Large intestine (tissue), 3 donors: Measurements from ENCODE around the gene HPCA. TPM values are rescaled to one million over a fixed set of nuclear protein-coding genes. Genes with fewer than 3 reads are reported as not detected.

ENCODE experiments used
- DNase-seq, 2 donors: peaks; one replicate each; pipeline versions ENCODE4 v3.0.0 to v3.0.0-alpha.2; 2013
- H3K27ac ChIP-seq: one replicate; pipeline ENCODE4 v1.5.1; 2013; ENCODE audit warnings: low read length
- H3K27me3 ChIP-seq: 2 replicates; pipeline ENCODE4 v1.6.1; 2013; ENCODE audit warnings: low read length; ENCODE audit not compliant: control insufficient read depth, insufficient read depth
- H3K36me3 ChIP-seq: 2 replicates; pipeline ENCODE4 v1.6.1; 2013; ENCODE audit warnings: low read length; ENCODE audit not compliant: control insufficient read depth, insufficient read depth
- H3K4me1 ChIP-seq: one replicate; pipeline ENCODE4 v1.6.1; 2013; ENCODE audit warnings: low read length; ENCODE audit not compliant: control insufficient read depth, insufficient read depth
- H3K4me3 ChIP-seq: one replicate; pipeline ENCODE4 v1.5.1; 2013; ENCODE audit warnings: low read length
- H3K9me3 ChIP-seq: one replicate; pipeline ENCODE4 v1.6.1; 2013; ENCODE audit warnings: mild to moderate bottlenecking, low read depth, low read length, moderate library complexity; ENCODE audit not compliant: control insufficient read depth
- WGBS: methylation state at CpG from one replicate; pipeline ENCODE4 v1.1.5; 2013; ENCODE audit warnings: low lambda C conversion rate; ENCODE audit not compliant: insufficient coverage; 5-methylcytosine and 5-hydroxymethylcytosine counted together
- polyA plus RNA-seq: library from polyadenylated mRNA; unstranded; fragments of 120-200 nt; gene quantifications from one replicate; pipeline ENCODE4 v1.2.1, GENCODE V29; 2013

HPCA gene
- polyA plus RNA-seq, 1 donor: 0.87 TPM

DNA sequence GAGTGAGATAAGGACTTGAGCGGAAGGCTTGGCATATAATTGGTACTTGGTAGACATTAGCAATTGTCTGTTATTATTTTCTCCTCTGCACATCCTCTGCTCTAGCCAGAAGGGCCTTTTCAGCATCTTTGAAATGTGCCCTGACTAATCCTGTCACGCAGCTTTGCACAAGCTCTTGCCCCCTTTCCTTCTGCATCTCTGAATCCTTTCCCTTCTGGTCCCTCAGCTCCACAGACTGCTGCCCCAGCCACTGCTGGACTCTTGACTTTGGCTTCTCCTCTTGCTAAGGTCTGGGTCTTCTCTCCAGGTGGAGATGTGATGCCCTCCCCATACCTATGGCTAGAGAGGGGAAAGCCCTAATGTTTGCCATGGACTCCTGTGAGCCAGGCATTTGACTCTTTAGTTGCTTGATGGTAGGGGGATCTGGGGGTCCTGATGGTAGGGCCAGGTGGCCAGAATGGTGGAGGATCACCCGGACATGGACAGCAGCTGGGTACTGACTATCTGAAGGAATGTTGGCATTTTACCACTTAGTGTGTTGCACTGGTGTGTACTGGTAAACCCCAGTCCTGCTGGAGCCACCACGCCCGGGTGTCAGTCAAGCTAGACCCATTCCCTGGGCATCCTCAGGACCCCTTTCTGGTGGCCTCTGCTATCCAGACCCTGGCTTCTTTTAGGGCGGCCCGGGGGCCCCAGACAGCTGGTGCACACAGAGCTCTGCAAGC, 4.4 kb downstream of the HPCA start:
- no CpG with 5 or more reads among the region's 7 CpGs for WGBS
- Histone ChIP-seq H3K4me3 (no peak overlapping the region), H3K4me1 (peaks cover 11% of the 10 kb centered on the region), H3K27ac (no peak overlapping the region), H3K36me3 (no peaks in the 10 kb centered on the region), H3K9me3 (peaks cover 3% of the 10 kb centered on the region), H3K27me3 (peaks cover 51% of the 10 kb centered on the region)
- DNase-seq: no peak

DNA sequence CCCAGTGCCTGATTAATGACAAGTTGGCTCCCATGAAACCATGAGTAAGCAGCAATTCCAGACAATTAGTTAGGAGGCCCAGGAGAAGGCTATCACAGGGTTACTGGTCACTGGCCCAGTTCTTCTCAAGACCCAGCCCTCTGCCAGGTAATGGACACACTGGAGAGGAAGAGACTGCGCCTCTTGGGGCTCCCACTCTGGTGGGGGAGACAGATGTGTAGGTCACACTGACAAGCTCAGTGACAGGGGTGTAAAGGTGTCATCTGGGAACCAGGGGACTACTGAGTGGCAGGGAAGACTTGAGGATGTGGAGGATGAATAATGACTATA, 4.9 kb downstream of the HPCA start:
- peaks cover 3% of the 10 kb centered on the region for H3K9me3 ChIP-seq
- no peaks in the 10 kb centered on the region for H3K36me3 ChIP-seq
- no peak overlapping the region for H3K4me3 ChIP-seq
- H3K27ac ChIP-seq: no peak overlapping the region
- DNase-seq: no peak
- H3K4me1 ChIP-seq: peaks cover 11% of the 10 kb centered on the region
- H3K27me3 ChIP-seq: peaks cover 46% of the 10 kb centered on the region
- no CpG with 5 or more reads among the region's 1 CpG for WGBS

DNA sequence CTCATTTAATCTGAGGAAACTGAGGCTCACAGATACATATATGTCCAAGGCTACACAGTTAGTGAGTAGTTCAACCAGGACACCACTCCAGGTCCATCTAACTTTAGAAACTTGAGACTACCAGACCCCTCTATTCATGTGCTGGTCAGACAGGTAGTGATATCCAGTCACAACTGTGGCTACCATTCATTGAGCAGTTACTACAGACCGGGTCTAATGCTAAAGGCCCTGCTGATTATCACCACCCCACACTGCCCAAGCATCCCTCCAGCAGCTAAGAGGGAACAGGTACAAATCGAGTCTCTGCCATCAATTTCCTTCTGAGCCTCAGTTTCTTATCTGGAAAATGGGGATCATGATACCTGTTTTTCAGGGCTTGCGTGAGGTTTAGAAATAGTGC, 5.3 kb downstream of the HPCA start:
- H3K36me3 ChIP-seq: no peaks in the 10 kb centered on the region
- H3K27me3 ChIP-seq: peaks cover 43% of the 10 kb centered on the region
- H3K27ac ChIP-seq: no peak overlapping the region
- H3K9me3 ChIP-seq: peaks cover 3% of the 10 kb centered on the region
- WGBS: no CpG with 5 or more reads among the region's 3 CpGs
- peaks cover 11% of the 10 kb centered on the region for H3K4me1 ChIP-seq
- no peak for DNase-seq
- H3K4me3 ChIP-seq: no peak overlapping the region

DNA sequence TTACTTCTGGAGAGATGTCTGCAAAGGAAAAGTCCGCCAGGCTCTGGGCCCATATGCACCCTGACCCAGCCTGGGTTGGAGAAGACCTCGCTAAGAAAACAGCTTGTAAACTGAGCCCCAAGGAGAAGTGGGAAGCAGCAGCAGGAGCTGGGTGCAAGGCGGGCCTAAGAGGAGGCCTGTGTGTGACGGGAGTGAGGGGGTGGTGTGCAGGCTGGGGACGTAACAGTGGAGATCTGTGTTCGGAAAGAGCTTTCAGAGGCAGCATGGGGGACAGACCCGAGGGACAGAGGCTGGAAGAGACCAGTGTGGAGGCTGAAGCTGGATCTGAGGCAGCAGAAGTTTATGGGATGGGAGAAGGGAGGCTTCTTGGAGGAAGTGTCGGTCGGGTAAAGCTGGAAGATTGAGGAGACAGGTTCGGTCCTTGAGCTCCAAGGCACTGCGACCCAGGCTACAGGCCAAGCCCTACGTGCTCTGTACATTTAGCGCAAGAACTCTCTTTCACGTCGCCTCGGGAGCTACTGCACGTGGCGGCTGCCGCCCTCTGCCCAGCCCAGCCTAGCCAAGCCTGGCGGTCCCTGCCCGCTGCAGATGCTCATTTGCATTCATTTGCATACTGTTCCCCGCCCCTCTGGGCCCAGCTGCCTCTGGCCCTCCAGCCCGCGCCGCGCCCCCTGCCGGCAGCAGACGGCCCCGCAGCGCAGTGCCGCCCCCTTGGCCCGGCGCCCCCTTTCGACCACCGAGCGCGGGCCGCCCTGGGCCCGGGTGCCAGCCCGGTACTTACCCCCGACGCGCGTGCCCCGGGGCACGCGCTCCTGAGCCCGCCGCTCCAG, 6.3 kb downstream of the HPCA start:
- Histone ChIP-seq H3K36me3 (no peaks in the 10 kb centered on the region), H3K9me3 (peaks cover 3% of the 10 kb centered on the region), H3K4me1 (peaks cover 11% of the 10 kb centered on the region), H3K27me3 (peaks cover 34% of the 10 kb centered on the region), H3K27ac (no peak overlapping the region), H3K4me3 (peak overlapping the region; percentile 44)
- no CpG with 5 or more reads among the region's 49 CpGs for WGBS
- peak in 1 of 2 donors; percentile 31 for DNase-seq

DNA sequence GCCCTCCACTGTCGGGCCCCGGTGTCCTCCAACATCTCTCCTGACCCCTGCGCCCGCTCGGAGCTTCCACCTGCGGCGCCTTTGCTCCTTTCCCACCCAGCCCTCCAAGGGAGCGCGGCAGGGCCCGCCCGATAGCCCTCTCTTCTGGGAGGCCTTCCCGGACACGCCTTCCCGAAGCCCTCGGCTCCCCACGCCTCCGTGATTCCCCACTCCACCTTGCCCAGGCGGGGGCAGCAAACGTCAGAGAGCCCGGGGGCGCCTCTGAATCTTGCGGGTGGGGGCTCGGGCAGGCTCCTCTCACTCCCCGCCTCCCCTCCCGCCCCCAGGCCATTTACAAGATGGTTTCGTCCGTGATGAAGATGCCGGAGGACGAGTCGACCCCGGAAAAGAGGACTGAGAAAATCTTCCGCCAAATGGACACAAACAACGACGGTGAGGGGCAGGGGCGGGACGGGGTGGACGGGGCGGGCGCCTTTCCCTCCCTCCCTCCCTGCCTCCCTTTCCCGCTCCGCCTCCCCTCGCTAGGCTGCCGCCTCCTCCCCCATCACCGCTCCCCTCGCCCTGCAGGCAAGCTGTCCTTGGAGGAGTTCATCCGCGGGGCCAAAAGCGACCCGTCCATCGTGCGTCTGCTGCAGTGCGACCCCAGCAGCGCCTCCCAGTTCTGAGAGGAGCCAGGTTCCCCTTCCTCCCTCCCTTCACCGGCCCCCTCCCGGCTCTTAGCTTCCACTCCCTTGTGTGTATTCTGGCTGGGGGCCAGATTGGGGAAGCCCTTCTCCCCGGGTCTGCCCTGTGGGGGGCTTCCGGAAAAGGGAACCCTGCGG, 7.1 kb downstream of the HPCA start:
- peak; percentile 20 to 60 for DNase-seq
- Histone ChIP-seq H3K9me3 (peaks cover 3% of the 10 kb centered on the region), H3K27ac (no peak overlapping the region), H3K4me3 (peak overlapping the region; percentile 44), H3K27me3 (peaks cover 28% of the 10 kb centered on the region), H3K4me1 (peaks cover 11% of the 10 kb centered on the region), H3K36me3 (no peaks in the 10 kb centered on the region)
- WGBS: no CpG with 5 or more reads among the region's 58 CpGs

DNA sequence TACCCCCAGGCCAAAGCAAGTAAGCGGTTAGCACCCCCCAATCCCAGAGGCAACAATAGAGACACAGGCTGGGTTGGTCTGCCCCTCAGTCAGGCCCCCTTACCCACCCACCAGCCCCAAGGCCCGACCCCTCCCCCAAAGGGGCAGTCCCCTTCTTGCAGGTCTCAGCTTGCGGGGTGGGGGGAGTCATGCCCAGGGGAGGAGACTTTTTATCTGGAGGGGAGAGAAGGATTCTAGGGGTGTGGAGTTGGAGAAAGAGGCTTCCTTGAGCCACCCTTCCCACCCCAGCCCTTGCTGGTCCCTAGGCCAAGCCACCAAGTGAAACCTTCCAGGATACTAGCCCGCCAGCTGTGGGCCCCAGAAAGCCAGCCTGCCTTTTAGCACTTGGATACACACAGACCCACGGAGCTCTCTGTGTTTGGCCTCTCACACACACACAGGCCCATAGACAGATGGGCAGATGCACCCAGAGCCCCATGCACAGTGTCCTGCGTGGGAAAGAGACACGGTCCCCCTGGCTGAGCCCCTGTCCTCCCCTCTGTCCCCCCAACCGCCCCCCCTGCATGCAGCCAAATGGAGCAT, 7.8 kb downstream of the HPCA start:
- H3K36me3 ChIP-seq: no peaks in the 10 kb centered on the region
- H3K4me1 ChIP-seq: peaks cover 11% of the 10 kb centered on the region
- no peak overlapping the region for H3K4me3 ChIP-seq
- no peak overlapping the region for H3K27ac ChIP-seq
- no peak for DNase-seq
- peaks cover 3% of the 10 kb centered on the region for H3K9me3 ChIP-seq
- H3K27me3 ChIP-seq: peaks cover 24% of the 10 kb centered on the region
- WGBS: no CpG with 5 or more reads among the region's 8 CpGs

DNA sequence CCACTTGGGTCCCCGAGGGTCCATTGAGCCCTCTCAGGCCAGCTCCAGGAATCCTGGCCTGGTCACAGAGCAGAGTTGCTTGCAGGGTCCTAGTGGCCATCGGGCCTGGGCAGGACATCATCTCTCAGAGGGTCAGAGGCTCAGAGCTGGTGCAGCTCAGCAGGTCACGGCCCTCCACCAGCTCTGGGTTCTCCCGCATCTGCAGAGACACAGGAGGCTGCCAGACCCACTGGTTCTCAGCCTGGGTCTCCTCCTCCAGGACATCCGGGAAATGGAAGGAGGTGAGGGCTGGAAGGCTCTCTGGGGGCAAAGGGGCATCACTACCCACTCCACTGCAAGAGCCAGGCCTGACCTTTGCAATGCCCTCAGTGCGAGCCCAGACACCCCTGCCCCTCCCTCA, 8.4 kb downstream of the HPCA start:
- Histone ChIP-seq H3K36me3 (no peaks in the 10 kb centered on the region), H3K27ac (no peak overlapping the region), H3K9me3 (peaks cover 3% of the 10 kb centered on the region), H3K4me3 (no peak overlapping the region), H3K27me3 (peaks cover 24% of the 10 kb centered on the region), H3K4me1 (peaks cover 11% of the 10 kb centered on the region)
- DNase-seq: no peak
- WGBS: no CpG with 5 or more reads among the region's 6 CpGs

DNA sequence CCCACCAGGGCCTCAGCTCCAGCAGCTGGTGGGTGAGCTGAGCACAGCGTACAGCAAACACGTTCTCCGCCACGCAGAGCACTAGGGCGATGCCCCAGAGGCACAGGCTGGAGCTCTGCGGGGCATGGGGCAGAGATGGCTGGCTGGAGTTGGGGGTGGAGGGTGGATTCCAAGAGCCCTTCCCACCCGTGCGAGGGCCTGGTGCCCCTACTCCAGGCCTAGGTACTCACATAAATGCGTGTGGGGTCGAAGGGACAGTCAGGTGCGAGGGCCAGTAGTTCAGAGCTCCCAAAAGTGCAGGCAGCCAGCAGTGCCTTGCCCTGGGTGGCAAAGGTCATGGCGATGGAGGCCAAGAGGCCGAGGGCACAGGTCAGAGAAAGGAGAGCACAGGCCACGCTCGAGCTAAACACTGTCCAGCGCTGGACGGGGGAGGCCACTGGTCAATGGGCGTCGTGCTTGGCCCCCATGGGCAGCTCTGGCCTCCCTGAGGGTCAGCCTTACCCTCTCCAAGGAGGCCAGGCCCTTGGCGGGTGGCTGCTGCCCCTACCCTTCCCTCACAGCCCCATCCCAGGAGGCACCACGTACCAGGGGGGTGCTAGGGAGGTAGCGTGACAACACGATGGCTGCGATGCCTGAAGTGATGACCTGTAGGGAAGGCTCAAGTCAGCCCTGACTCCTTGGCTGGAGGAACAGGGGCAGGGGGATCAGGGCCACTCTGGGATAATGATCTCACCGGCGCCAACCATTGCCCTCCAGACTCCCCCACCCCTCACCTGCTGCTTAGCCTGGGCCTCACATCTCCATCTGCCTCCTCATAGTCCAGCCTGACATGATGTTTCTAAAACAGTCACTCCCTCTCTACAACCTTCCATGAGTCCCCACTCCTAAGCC, 9.3 kb downstream of the HPCA start:
- Histone ChIP-seq H3K36me3 (no peaks in the 10 kb centered on the region), H3K27me3 (peaks cover 21% of the 10 kb centered on the region), H3K4me1 (peaks cover 12% of the 10 kb centered on the region), H3K9me3 (peaks cover 3% of the 10 kb centered on the region), H3K4me3 (no peak overlapping the region), H3K27ac (no peak overlapping the region)
- no CpG with 5 or more reads among the region's 26 CpGs for WGBS
- DNase-seq: no peak

DNA sequence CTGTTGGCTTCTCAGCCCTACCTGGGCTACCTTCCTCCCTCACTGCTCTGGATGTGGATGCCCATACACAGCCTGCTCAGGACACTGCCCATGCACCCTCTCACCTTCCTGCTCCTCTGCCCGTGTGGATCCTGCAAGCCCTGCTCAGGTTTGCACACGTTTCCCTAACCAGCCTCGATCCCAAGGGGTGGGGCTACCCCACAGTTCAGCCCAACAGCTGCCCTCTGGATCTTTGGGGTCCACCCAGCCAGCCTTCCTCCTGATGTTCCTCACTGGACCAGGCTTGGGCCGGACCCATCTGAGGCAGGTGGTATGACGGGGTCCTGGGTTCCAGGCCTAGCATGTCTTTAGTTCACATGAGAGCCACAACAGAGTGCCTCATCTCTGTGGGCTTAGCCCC, 10.2 kb downstream of the HPCA start:
- no CpG with 5 or more reads among the region's 5 CpGs for WGBS
- Histone ChIP-seq H3K4me3 (no peak overlapping the region), H3K36me3 (no peaks in the 10 kb centered on the region), H3K27ac (no peak overlapping the region), H3K4me1 (peaks cover 16% of the 10 kb centered on the region), H3K27me3 (peaks cover 19% of the 10 kb centered on the region), H3K9me3 (peaks cover 3% of the 10 kb centered on the region)
- DNase-seq: no peak
